Left kidney (tissue), 2 donors: ENCODE results near the gene RHOBTB3. TPM values are rescaled to one million over a fixed set of nuclear protein-coding genes. Genes with fewer than 3 reads are reported as not detected.

Experiments used
- DNase-seq: peaks from one replicate; pipeline ENCODE4 v3.0.0-alpha.2; 2013
- polyA plus RNA-seq: library from polyadenylated mRNA; unstranded; fragments of 120-200 nt; gene quantifications from one replicate; pipeline ENCODE4 v1.2.1, GENCODE V29; 2013; ENCODE audit not compliant: insufficient read length

Gene RHOBTB3
- polyA plus RNA-seq, 1 donor = 78.0 TPM

DNA sequence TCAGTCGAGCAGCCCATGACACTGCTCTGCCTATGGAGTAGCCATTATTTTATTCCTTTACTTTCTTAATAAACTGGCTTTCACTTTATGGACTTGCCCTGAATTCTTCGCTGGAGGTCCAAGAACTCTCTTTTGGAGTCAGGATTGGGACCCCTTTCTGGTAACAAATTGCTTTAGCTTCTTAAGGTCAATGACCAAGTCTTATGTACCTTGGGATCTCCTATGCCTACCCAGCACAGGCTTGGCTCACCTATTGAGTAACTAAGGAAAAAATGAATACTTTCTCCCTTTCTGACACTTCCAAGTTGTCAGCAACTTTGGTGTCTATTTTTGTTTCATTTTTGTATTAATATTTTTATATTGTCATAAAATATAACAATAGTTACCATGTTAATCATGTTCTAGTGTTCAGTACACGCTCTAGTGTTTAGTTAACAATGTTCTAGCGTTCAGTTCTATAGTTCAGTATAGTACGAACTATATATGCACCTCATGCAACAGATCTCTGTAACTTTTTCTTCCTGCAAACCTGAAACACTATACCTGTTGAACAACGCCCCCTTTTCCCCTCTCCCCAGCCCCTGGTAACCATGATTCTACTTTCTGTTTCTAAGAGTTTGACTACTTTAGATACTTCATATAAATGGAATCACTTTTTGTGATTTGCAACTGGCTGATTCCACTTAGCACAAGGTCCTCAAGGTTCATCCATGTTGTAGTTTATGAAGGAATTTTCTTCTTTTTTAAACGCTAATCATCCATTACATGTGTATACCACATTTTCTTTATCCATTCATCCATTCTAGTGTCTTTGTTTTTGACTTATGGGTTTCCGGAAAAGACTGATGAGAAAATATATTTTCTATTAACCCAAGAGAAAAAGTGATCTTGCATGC lies 1.8 kb upstream of the RHOBTB3 start:
- DNase-seq = no peak

DNA sequence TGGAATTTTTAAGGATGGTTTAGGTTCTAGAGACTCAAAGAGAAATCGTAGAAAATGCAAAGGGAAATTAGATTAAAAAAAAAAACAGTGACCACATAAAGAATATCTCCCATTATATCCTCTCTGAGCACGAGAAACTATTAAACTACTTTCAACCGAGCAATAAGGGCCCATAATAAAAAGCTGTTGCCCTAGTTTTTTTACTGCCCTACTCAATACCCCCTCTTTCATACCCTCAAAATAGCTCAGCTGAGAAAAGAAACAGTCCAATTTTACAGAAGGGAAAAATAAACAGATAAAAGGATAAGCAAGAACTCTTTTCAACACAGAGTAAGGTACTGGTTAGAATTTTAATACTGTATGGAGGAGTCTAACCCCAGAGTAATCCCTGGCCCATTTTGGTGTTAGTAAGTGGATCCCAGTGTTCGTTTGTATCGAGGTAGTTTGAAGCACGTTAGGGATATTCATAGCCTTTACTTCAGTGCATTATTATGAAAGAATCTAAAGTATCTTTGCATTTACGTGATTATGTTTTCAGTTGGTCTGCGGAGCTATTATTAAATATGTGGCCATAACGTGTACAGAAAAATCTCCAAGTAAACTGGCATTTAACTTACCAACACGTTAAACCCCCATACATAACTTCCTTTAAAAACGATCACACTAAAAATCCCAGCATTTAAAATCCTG lies 980 bp upstream of the RHOBTB3 start:
- no peak for DNase-seq

- peak; percentile 59 for DNase-seq
Measured at GRCh38 chr5:95731571-95732554, 727 bp downstream of the RHOBTB3 start.

- DNase-seq = no peak
Measured at GRCh38 chr5:95733107-95733665, 2.0 kb downstream of the RHOBTB3 start.

GRCh38 chr5:95734187-95734586 lies 3.1 kb downstream of the RHOBTB3 start:
- no peak for DNase-seq

DNA sequence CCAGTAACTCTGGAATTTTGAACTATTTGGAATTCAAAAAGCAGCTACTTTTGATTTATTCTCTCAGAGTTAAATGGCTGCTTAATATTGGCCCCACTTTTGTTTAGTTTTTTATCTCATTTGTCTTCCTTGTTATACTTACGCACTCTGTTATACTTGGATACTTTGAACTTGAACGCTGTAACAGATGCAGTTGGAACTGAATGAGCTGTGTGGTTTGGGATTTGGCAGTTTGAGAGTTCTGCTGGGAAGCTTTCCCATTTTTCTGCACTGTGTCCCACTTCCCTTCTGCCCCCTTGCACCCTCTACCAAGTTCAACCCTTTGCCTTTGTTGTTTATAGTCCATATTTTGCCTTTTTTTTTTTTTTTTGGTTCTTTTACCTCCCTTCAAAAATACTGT lies 3.8 kb downstream of the RHOBTB3 start:
- no peak for DNase-seq

- no peak for DNase-seq
Measured at GRCh38 chr5:95735406-95735805, 4.3 kb downstream of the RHOBTB3 start.

DNA sequence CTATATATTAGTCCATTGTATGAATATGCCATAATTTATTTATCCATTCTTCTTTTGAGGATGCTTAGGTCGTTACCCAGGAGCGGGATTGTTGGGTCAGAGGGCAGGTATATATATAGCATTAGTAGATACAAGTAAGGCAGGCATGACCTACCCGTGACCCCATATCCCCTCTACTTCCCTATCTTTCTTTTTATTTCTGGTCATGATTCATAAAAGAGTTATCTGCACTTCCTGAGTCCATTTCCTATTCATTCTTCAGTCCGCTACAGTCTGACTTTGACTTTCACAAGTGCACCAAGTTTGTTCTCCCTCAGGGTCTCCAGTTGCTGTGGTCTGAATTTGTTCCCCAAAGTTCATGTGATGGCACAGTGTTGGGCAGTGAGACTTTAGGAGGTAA lies 6.9 kb downstream of the RHOBTB3 start:
- no peak for DNase-seq

GRCh38 chr5:95738834-95739233 lies 7.7 kb downstream of the RHOBTB3 start:
- DNase-seq = no peak

GRCh38 chr5:95739857-95740256 lies 8.7 kb downstream of the RHOBTB3 start:
- DNase-seq = no peak

DNA sequence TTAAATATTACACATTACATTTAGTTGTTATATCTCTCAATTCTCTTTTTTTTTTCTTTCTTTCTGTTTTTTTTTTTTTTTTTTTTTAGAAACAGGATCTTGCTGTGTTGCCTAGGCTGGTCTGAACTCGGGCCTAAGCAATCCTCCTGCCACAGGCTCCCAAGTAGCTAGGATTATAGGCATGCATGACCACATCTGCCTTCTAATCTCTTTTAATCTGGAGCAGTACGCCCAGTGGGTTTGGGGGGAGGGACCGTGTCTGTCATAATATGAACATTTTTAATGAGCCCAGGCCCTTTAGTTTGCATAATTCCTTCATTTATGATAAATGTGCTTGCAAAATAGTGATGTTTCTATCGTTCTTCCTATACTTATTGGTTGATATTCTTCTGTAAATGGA lies 10.3 kb downstream of the RHOBTB3 start:
- DNase-seq = no peak

- no peak for DNase-seq
Measured at GRCh38 chr5:95743232-95743631, 12.1 kb downstream of the RHOBTB3 start.

DNA sequence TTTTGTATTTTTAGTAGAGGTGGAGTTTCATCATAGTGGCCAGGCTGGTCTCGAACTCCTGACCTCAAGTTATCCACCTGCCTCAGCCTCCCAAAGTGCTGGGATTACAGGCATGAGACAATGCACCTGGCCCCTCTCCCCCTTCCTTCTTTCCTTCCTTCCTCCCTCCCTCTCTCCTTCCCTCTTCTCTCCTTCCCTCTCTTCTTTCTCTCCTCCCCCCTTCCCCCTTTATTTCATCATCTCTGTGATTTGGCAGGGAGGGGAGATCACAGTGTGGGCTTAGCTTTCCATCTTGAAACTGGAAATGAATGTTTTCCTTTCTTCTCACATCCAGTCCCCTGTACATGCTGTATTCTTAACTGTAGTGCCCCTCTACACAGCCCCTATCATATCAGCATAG lies 12.7 kb downstream of the RHOBTB3 start:
- no peak for DNase-seq

DNA sequence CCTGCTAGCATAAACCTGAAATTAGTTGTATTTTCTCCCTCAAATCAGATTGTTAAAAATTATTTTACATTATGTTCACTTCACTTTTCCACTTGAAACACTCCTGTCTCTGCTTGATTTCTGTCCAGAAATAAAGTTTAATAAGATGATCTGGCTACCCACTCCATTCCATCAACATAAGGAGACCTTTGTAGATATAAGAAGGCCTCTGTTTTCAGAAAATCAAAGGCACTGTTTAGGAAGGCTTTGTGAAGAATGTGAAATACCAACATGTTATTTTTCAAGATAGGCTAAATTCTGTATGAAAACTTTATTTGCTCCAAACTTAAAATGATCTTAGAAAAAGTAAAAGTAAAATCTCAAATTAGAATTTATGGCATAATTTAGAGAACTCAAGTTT lies 15.1 kb downstream of the RHOBTB3 start:
- no peak for DNase-seq

DNA sequence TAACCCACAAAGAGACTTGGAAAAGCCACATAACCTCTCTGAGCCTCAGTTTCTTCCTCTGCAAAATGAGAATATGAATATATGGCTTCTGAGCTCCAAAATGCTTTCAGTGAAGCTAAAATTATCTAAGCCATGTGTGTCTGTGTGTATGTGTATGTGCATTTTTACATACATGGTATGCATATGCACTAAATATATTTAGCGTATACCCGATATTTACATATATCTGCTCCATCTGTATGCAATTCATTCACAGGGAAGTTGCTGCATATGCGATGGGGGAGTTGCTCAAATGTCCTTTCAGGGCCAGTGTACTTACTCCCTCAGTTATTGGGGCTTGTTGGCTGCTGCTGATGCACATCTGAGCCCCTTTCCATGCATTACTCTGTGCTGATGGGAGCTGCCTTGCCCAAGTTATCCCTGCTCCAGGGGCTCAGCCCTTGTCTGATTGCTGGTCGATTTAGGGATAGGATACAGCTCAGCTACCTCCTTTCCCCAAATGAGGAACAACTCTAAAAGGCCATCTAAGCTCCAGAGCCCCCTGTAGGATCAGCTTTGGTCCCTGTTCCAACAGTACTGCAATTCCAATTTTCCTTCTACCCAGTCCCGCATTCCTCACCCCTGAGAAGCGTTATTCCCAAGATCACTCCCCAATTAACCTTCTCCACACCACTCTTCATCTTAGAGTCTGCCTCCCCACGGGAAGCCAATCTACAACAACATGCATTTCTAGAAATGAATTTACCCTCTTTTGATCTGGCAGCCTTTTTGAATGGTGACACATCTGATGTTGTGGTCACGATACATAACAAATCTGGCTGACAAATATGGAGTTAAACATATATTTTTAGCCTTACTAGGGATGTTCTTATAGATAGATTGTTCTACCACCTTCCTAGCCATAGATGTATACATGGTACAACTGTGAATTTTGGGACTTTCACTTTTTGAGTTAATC lies 15.9 kb downstream of the RHOBTB3 start:
- DNase-seq = no peak

DNA sequence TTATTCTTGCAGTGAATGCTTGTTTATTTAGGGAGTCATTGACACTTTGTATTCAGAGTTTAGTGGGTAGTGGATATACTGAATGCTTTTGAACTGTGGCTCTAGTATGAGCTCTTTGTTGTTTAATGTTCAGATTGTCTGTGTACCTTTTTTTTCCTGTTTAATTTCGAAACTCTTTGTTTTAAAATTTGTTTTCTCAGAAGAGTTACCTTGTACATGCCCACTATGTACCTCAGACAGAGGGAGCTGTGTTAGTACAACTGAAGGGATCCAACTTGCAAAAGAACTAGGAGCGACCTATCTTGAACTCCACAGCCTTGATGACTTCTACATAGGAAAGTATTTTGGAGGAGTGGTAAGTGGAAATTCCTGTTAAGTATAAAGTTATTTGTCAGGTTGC lies 17.0 kb downstream of the RHOBTB3 start:
- DNase-seq = no peak

- DNase-seq = no peak
Measured at GRCh38 chr5:95754545-95754944, 23.4 kb downstream of the RHOBTB3 start.

GRCh38 chr5:95759005-95759404 lies 27.9 kb downstream of the RHOBTB3 start:
- no peak for DNase-seq

DNA sequence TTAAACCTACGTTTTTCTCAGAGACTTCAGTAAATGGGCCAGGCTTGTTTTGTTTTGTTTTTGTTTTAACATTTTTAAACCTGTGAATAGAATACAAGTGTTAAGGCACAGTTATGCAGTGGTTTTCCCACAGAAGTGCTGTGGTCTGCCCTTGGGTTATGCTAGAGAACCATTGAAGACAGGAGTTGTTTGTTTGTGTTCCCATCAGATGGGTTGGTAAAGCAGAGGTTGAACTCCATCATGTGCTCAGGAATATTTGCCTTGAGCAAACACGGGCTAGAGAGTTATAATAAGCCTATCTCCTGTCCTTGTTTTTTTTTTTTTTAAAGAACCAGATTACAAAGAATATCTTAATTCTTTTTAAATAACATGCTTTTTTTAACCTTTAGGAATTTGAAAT lies 28.5 kb downstream of the RHOBTB3 start:
- DNase-seq = no peak

- no peak for DNase-seq
Measured at GRCh38 chr5:95760273-95761191, 29.4 kb downstream of the RHOBTB3 start.
